NCI-H2196 (cell line): ENCODE results near the gene SLC22A16.

Experiments used
- DNase-seq: peaks from one replicate; lab custom pipeline; 2025; ENCODE audit not compliant: unreplicated experiment; lab: John Stamatoyannopoulos, UW

Gene SLC22A16

GRCh38 chr6:110448846-110449540 is 27.4 kb downstream of the SLC22A16 start:
- DNase-seq = no peak

DNA sequence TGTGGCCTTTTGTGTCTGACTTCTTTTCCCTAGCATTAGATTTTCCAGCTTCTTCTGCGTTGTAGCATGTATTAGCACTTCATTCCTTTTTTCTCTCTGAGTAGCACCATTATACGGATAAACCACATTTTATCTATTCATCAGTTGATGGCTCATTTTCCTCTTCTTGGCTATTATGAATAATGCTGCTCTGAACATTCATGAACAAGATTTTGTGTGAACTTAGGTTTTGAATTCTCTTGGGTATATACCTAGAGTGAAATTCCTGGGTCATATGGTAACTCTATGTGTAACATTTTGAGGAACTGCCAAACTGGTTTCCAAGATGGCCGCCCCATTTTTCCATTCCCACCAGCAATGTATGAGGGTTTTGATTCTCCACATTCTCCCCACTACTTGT is 28.7 kb downstream of the SLC22A16 start:
- DNase-seq = no peak

GRCh38 chr6:110446405-110446804 is 30.0 kb downstream of the SLC22A16 start:
- no peak for DNase-seq

DNA sequence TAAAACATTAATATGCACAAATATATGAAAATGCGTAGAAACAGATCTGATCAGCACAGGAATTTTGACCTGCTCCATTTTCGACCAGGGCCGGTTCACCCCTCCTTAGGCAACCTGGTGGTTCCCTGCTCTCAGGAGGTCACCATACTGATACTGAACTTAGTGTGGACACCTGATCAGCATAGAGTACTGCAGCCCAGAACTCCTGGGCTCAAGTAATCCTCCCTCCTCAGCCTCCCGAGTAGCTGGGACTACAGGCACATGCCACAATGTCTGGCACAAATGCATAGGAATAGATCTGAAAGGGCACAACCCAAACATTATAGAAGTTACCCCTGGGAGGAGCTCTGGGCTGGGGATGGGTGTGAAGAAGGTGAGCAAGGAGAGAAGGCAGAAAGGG is 36.4 kb downstream of the SLC22A16 start:
- DNase-seq = no peak

- no peak for DNase-seq
Observed at GRCh38 chr6:110439356-110439755, 37.1 kb downstream of the SLC22A16 start.

DNA sequence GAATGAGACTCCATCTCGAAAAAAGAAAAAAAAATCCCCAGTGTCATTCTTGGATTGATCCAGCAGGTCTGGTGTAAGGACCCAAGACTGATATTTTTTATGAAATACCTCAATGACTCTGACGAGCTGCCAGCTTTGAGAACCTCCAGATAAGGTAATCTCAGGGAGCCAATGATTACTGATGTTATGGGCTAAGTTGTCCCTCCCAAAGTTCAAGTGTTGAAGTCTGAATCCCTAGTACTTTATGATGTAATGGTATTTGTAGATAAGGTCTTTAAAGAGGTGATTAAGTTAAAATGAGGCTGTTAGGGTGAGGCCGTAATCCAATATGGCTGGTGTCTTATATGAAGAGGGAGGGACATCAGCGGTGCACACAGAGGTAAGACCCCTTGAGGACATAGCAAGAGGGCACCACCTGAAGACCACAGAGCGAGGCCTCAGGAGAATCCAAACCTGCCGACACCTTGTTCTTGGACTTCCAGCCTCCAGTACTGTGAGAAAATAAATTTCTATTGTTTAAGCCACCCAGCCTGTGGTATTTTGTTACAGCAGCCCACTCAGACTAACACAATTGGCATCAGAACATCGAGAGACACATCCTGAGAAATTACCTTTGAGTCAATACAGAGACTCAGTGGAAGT is 41.3 kb downstream of the SLC22A16 start:
- no peak for DNase-seq

- DNase-seq = no peak
Observed at GRCh38 chr6:110432285-110432900, 44.0 kb downstream of the SLC22A16 start.

DNA sequence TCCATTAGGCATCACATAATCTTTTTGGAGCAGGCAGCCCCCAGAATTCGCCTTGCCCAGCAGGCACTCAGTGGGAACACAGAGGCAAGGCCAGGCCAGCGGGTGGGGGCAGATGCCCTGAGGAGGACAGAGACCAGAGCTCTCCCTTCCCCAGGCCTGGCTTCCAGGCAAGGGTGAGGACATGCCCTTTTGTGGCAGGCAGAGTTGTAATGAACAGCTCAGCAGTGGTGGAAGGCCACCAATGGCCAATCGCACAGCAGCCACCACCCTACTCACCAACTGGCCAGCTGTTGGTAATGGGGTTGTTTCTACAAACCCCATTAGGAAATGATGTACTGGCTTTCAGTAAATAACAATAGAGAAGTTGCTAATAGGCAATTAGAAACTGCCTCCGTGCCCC is 45.7 kb downstream of the SLC22A16 start:
- DNase-seq = no peak

- no peak for DNase-seq
Observed at GRCh38 chr6:110430236-110430635, 46.2 kb downstream of the SLC22A16 start.

GRCh38 chr6:110428153-110428552 is 48.3 kb downstream of the SLC22A16 start:
- no peak for DNase-seq

GRCh38 chr6:110425816-110426215 is 50.6 kb downstream of the SLC22A16 start:
- DNase-seq = no peak

DNA sequence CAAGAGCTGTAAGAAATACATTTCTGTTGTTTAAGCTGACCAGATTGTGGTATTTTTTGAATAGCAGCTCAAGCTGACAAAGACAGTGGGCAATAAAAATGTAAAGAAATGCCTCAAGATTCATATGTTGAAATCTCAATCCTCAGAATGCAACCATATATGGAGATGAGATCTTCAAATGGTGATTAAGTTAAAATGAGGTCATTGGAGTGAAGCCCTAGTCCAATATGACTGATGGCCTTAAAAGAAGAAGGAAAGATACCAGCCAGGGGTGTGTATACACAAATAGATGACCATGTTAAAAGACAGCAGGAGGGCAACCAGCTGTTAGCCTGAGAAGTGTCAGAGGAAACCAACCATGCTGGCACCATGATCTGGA is 54.0 kb downstream of the SLC22A16 start:
- DNase-seq = no peak

GRCh38 chr6:110421749-110422443 is 54.5 kb downstream of the SLC22A16 start:
- no peak for DNase-seq

DNA sequence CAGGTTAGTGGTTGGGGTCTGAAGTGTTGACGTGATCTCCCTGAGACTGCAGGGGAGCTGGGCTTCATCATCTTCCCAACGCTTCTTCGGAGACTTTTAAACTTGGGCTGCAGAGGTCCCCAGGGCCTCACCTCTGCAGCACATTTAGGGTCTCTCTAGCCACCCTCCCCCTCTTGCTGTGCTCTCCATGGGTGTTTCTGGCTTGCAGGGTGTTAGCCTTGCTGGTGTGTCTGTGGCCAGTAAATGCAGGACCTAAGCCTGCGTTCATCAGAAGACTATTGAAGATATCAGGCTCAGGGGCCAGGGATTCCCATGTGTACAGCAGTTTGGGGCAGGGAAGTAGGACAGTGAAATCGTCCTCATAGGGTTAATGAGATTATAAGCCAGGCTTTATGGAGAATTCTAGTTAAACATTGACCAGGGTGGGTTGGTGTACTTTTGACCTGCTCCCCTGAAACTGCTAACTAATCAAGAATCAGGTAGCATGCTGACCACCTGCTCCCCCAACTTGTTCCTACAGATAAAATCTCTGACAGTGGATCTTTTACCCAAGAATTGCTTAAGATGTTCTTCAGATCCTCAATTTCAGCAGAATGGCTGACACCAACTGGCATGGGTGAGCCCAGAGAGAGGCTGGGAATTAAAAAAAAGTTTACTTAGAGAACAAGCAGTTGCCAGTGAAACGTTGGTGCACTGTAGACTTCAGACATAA is 57.2 kb downstream of the SLC22A16 start:
- DNase-seq = no peak

GRCh38 chr6:110418594-110418993 is 57.8 kb downstream of the SLC22A16 start:
- no peak for DNase-seq

GRCh38 chr6:110415086-110415916 is 61.1 kb downstream of the SLC22A16 start, which contains the start of gene DDO:
DDO (minus strand) TSS chr6:110415575; CDS start chr6:110413462, 2,113 bp downstream.
- peak; percentile 90 for DNase-seq

GRCh38 chr6:110414669-110415068 is 61.7 kb downstream of the SLC22A16 start:
- no peak for DNase-seq

DNA sequence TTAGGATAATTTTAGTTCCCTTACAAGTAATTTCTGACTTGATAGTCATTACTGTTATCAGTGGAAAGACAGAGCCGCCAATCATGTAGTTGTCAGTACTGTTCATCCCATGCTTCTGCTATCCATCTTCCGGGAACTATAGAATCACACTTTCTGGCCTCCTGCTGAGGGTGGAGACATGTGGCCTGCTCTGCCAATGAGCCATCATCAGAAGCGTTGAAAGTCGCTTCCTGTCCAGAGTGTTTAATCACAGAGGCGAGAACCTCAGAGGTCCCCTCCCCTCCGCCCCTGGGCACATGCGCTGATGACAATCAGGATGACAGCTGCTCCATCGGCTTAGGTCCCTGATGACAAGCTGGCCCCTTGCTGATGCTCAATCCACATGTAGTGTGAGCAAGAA is 64.1 kb downstream of the SLC22A16 start:
- DNase-seq = no peak

DNA sequence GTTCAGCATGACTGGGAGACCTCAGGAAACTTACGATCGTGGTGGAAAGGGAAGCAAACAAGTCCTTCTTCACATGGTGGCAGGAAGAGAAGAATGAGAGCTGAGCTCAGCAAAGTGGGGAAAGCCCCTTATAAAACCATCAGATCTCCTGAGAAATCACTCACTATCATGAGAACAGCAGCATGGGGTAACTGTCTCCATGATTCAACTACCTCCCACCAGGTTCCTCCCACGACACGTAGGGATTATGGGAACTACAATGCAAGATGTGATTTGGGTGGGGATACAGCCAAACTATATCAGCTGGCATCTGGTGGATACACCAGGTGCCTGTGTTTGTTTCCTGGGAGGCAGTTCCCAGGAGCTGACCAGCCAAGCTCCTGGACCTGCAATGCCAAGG is 65.9 kb downstream of the SLC22A16 start:
- DNase-seq = no peak

GRCh38 chr6:110409794-110410193 is 66.6 kb downstream of the SLC22A16 start:
- no peak for DNase-seq
